CD4-positive, alpha-beta T cell treated with Interleukin-10 for 1 hour (primary cell): ENCODE measurements around the gene SMNDC1.
A peak's percentile ranks its signal among the peaks of the same experiment; 100 is the strongest.

Experiments used
- DNase-seq: peaks from one replicate; pipeline ENCODE4 v3.0.0-alpha.2; 2020

SMNDC1 gene

DNA sequence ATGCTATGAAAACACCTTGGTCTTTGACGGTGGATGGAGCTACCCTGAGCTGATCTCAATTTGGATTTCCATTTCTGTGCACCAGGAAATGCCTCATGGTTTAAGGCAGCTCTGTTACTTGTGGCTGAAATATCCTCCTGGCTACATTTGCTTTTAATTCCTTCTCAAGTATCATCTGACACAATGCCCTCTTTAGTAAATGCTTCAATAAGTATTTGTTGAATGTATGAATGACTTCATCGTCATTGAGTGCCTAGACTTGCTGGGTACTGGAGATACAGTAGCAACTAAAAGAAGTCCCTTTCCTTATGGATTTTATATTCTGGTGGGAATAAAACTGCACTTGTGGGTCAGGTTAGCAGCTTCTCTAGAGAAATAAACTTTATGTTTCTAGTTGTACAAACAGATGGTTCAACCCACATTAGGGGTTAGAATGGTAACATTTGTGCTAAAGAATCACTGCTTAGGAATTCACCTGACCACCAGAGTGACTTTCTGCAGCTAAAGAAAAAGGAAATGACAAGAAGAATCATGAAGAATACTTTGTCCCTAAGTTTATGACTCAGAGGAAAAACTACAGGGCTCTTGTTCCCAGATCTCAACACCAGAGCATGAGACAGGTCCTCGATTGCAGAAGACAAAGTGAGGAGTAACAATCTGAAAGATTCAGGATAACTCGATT, 21.8 kb upstream of the SMNDC1 start:
- no peak for DNase-seq

DNA sequence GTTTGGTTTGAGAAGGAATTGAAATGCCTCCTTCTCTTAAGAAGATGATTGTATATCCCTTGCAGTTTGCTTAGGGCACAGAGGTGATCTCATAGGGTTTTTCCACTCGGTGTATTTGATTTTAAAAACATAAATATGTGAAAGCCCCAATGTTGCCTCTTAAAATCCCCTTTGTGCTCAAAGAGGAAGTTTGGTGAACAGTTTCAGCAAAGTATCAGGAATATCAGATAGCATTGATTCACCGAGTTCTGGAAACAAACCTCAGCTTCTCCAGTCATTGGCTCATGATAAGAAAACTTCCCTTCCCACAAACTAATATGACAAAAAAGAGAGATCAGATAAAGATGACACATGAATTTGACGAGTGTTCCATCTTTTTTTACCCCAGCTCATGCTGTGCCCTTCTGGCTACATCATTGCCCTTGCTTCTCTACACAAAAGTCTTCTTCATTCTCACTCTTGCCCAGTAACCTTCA, 20.1 kb upstream of the SMNDC1 start:
- DNase-seq: no peak

DNA sequence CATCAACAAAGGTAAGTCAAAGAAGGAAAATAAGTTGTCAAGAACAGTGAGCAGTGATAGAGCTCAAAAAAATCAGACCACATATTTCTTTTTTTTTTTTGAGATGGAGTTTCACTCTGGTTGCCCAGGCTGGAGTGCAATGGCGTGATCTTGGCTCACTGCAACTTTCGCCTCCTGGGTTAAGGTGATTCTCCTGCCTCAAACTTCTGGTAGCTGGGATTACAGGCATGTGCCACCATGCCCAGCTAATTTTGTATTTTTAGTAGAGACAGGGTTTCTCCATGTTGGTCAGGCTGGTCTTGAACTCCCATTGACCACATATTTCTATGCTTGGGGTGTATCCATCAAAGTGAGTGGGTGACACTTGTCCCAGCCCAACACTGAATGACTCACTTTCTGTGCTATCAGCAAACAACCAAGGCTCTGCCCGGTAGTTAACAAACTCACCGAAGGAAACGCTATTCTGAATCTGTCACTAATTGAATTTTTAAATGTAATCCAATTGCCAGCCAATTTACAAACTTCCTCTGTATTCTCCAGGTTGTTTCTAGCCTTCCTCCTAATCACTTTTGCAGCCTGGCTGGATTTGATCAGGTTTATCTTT, 19.6 kb upstream of the SMNDC1 start:
- DNase-seq: no peak

DNA sequence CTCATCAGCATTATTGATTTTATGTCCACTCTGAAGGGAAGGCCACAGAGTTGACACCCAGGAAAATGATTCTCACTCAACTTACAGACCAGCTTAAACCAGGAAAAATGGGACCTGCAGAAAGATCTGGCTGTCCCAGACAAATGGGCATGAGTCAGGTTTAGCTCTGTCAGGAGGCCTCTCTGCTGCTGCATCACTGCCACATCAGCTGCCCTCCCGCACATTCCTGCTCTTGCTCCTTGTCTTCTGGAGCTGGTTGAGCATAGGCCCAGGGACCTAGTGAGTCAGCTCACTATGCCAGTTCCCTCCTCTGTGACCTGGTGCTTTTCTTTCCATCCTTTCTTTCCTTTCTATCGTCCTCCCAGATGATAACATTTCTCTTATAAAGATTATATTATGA, 18.8 kb upstream of the SMNDC1 start:
- DNase-seq: no peak

DNA sequence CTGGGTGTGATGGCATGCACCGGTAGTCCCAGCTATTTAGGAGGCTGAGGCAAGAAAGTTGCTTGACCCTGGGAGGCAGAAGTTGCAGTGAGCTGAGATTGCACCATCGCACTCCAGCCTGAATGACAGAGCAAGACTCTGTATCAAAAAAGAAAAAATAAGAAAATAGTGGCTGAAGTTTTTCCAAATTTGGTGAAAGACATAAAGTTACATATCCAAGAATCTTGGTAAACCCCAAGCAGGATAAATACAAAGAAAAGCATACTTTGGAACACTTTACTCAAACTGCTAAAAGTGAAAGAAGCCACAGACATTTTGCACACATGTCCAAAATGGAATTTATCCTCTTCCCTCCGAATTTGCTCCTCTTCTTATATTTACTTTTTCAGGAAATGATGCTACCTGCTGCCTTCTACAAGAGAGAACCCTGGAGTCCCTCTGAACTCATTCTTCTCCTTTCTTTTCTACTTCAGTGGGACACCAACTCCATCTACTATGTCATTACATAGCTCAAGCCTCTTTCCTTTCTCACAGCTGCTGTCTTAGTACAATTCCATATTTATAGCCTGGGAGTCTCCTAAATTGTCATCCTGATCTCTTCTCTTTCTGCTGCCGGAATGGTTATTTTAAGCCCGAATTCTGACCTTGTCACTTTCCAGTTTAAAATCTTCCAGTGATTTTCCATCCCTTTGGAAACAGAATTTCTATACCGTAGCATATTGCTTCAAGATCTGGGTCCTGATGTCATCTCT, 17.3 kb upstream of the SMNDC1 start:
- no peak for DNase-seq

DNA sequence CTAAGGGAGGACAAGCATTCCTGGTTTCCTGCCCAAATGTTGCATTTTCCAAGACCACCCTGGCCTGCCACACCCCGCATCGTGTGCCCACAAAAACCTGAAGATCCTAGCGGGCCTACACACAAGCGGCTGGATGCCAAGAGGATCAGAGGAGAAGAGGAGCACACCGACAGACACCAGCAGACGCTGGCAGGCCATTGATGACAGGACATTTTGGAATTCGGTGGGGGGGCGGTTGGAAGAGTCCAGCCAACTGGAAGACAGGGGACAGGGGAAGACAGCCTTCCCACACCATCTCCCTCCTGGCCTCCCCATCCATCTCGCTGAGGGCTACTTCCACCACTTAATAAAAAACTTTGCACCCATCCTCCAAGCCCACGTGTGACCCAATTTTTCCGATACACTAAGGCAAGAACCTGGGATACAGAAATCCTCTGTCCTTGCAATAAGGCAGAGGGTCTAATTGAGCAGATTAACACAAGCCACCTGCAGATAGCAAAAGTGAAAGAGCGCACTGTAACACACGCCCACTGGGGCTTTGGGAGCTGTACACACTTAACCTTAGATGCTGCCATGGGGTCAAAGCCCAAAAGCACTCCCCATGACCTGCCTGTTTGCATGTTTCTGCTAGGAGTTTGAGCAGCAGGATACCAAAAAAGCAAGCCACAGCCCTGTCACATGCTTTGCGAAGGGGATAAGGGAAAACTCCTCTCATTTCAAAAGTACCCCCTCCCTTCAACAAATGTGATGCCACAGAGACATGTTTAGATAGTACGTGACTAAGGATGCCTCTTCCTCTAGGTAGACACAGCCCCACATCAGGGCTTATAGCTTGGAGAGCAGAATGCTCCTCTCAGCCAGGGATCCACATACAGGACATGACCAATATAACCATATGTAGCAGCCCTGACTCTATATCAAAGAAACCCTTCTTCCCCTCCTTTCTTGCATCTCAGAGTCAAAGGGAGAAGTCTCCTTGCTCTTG, 13.4 kb upstream of the SMNDC1 start:
- no peak for DNase-seq

DNA sequence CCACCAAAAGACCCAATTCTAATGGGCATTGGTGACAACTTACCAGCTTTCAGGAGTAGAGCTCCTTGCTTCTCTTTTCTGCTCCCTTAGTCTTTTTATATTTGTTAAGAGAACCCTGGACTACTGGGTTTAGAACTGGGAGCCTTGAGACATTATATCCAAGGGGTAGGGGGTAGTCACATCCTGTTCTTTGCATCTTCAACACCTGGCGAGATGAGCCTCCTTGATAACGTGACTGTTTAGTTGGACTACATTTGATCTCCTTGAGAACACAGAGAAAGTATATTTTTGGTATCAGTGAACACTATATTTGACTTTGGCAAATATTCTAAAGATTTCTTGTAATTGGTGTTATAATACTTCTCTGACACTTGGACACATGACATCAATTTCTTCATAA, 9.0 kb upstream of the SMNDC1 start:
- no peak for DNase-seq

DNA sequence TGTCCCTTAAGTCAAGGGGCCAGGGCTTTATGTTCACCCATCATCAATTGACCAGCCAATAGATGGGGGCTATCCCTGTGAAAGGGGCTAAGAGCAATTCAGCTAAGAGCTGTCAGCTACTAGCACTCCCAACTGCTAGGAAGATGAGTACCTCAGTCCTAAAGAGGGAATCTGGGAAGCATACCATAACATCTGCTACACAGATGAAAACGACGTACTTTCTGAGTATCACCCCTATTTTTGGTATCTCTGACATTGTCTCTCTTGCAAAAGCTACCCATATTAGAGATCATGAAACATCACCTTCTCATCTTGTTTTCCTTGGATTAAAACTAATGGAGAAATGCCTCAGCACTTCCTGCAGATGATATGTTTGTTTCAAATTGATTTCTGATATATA, 7.5 kb upstream of the SMNDC1 start:
- DNase-seq: no peak

DNA sequence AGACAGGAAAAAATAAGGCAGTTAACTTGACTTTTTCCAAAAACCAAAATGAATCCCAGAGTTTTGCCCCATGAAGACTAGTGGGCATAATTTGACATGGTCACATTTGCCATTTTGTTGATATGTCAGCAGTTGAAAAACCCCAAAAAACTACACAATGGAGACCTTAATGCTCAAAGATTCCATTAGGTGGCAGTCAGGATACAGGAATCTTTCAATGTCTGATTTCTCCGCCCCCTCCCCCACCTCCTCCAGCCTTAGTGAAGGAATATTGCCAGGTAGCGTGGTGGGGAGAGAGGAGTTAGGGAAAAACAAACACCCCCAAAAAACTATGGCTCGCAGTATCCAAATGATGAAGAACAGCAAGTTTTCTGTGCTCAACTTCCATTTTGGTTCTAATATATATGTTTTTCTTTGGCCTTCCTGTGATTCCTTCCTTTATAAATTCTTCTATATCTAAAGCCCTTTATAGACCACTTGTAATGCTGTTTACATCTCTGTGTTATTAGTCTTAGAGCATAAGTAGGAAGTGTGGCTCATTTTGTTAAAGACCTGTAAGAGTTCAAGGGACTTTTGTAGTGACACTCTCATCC, 6.7 kb upstream of the SMNDC1 start:
- DNase-seq: peak; percentile 62

DNA sequence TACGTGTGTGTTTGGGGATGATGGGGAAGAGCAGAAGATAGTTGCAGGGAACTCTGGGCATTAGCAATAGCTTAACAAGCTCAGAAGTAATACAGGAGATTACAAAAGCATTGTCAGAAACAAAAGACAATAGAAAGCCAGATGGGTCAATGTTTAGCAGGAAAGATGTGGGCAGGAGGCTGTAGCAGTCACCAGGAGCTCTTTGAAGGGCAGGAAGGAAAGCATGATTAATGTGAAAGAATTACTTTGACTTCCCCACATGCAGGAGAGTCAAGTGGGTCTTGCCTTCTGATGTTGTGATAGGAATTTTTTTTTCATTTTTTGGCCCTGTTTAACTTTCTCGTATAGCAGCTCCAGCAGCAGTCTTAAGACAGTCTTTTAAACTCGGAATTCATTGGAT, 6.0 kb upstream of the SMNDC1 start:
- no peak for DNase-seq

DNA sequence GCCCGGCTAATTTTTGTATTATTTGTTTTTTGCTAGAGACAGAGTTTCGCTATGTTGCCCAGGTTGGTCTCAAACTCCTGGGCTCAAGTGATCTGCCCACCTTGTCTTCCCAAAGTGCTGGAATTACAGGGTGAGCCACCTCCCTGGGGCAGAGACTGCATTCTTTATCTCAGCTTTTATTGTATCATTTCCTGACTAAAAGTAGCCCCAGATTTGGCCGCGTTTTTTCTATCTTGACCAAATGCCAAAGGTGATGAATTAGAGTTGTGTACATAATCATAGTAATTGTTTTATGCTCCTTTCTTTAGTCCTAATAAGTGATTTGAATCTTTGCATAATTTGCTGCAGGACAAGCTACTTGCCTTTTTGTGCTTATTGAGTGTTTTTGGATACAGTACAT, 3.1 kb upstream of the SMNDC1 start:
- DNase-seq: no peak

DNA sequence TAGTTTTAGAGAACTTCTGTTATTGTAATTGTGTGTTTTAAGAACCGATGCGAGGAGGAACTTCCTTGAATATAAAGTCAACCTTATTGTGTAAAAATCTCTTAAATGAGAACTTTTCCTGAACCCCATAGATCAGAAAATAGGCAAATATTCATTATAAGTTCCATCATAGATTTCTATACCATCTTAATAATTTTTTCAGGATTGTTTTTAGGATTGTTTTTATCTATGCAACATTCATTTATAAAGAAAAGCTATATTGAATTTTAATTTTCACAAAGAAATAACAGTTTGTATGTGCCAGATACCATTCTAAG, 1.7 kb upstream of the SMNDC1 start:
- DNase-seq: no peak

DNA sequence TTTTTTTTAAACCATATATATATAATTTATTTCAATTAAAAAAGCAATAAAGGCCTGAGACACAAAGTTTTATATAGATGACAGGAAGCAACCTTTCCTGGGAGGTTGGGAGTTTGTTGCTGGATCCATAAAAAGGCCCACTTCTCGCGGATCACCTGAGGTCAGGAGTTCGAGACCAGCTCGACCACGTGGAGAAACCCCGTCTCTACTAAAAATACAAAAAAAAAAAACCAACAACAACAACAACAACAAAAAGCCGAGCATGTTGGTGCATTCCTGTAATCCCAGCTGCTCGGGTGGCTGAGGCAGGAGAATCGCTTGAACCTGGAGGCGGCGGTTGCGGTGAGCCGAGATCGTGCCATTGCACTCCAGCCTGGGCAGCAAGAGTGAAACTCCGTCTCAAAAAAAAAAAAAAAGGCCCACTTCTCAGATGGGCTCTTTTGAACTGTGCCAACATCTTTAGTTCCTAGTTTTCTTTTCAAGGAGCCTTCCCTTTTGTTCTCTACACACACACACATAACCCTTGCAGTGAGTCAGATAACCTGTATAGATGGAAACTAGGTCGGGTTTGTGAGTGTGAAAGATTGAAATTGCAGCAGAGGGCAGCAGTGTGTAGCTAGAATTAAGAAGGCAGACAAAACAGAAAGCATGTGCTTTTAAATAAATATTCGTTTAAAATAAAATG, 1.2 kb upstream of the SMNDC1 start:
- peak; percentile 84 for DNase-seq

DNA sequence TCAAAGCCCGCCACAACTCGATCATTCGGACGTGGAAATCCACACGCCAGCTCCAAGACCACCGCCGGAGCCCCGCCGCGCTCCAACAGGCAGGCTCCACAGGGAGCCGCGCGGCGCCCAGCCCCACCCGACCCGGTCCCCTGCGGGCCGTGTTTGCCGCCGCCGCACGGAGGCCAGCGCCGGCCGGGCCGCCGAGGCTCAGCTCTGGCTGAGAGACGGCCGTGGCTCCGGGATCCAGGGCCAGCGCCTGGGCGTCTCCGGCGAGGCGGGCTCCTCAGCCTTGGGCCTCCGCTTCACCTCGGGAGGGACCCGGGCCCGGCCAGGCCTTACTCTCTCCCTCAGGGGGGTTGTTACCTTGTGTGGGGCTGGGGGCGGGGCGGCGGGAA, 333 bp downstream of the SMNDC1 start:
- DNase-seq: no peak

DNA sequence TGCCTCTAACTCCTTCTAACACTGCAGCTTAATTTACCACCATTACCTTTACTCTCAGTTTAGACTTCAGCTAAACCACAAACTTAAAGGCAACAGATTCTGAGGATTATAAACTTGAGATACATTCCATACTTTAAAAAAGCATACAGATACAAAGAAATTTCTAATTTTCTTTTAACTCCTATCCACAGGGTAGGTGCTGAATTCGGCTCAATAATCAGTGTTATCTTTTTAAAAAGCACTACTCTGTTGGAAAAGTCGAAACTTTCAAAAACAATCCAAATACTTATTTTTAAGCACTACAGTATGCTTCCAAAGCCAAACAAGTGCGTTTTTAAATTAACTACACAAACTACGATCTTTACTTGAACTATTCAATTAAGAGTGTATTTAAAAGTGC, 1.0 kb downstream of the SMNDC1 start:
- DNase-seq: no peak

DNA sequence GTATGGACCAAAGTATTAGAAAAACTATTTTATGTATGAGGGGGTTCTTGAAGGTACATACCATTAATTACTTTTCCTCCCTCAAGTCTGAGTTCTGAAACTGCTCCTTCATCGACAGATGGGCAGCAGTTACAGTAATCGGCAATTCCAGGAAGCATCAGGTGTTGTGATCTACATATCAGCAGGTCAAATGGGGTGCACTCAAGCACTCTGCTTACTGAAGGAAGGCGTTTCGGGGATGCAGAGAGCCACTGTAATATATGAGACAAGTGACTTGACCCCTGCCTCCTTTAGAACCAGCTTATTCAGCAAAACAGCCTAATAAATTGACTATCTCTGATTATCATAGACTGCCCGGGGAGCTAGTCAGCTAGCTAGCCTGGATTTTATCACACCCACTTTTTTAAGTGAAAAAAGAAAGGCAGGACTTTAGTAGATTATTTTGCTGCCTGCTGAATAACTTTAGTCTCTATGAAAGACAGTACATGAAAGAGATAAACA, 4.2 kb downstream of the SMNDC1 start:
- DNase-seq: no peak

DNA sequence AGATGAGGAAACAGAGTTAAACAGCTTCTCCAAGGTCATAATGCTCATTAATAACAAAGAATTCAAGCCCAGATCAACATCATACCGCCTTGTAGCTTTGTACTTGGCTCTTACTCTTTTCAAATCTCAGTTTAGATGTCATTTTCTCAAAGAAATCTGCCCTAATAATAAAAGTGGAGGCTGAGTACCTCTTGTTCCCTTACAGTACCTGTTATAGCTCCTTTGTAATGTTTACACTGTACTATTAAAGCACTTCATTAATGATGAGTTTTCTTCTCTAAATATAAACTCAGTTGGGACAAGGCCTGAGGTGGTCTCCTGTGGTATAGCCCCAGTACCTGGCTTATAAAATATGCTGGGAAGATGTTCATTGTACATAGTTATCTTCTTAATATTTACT, 7.8 kb downstream of the SMNDC1 start:
- DNase-seq: no peak

DNA sequence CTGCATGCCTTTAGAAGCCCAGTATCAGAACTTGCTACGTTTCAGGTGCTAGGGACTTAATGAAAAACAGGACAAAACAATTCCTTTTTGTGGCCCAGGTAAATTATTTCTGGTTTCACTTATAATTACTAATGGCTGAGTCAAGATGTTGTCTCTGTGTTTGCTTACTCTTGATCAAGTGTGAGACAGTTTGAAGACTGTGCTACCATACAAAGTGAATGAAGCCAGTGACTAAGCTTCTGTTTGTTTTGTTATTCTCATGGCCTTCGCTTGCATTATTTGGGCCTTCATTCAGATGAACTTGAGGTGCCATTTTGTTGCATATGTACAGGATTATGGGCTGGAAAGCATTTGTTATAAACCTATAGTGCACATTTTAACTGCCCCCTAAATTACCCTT, 17.9 kb downstream of the SMNDC1 start:
- no peak for DNase-seq

DNA sequence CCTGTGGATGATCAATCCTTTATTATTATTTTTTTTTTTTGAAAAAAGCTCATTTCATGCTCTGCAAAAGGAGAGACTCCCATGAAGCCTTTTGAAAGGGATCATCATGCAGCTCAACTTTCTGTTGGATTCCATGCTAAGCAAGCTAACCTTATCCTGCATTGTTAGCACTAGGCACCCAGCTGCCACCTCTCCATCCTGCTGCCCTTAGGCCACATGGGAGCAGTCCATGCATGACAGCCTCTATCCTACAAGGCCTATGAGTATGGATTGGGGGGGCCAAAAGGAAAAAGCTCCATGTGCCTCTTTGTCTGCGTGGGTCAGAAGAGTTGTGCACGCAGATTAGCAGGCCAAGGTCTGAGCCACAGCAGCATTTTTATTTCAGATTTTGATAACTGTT, 19.2 kb downstream of the SMNDC1 start:
- no peak for DNase-seq

DNA sequence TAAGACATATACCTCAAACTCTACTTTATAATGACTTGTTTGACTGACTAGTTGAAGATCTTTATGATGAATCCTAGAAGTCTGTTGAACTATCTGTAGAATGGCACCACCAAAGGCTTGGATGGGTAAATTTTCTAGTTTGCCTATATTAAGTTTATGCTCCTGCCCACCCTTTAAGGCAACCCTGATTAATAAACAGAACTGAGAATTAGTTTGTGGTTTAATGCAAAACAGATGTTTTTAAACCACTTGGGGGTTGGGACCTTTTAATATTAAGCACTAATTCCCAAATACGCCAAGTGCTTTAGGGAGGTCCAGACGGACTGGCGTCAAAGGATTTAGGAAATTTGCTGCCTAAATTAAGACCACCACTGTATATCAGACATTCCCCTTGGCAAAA, 20.5 kb downstream of the SMNDC1 start:
- no peak for DNase-seq

DNA sequence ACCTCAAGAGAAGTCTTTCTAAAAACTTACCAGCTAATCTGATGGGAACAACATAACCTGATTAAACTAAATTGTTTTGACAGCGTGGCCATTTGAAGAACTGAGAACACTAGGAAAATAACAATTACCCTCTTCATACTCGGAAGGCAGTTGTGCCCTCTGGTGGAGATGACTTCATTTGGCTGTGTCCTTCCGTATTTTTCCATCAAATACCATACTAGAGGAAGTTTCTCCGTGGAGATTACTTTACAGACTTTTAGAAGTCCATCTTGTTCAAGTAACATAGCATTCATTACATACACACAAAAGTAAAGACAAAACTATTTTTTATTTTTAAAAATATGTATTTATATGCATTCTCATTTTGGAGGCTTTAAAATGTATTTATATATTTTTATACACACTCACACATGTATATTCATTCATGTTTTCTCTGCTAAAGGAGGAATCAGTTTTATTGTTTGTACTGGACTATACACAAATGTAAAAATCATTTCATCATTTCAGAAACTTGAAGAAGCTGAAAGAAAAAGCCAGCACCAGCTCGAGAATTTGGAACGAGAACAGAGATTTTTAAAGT, 25.2 kb downstream of the SMNDC1 start:
- peak; percentile 67 for DNase-seq
